Mononuclear cell (primary cell): ENCODE measurements around the gene PIWIL1. TPM values are rescaled to one million over a fixed set of nuclear protein-coding genes. Genes with fewer than 3 reads are reported as not detected.

ENCODE experiments used
- H3K27me3 ChIP-seq: 2 replicates; pipeline ENCODE4 v1.6.0; 2011; ENCODE audit warnings: low read length, control low read depth; ENCODE audit not compliant: insufficient read depth
- H3K4me1 ChIP-seq: 2 replicates; pipeline ENCODE4 v1.5.1; 2011; ENCODE audit warnings: mild to moderate bottlenecking, low read length, control low read depth; ENCODE audit not compliant: insufficient read depth
- H3K4me3 ChIP-seq: 2 replicates; pipeline ENCODE4 v1.5.1; 2011; ENCODE audit warnings: mild to moderate bottlenecking, low read length, moderate library complexity
- H3K9me3 ChIP-seq: 2 replicates; pipeline ENCODE4 v1.5.1; 2011; ENCODE audit warnings: low read depth, mild to moderate bottlenecking, control low read depth, low read length
- total RNA-seq: library from RNA; depleted of rRNA; stranded (reverse); fragments of >200 nt; gene quantifications from one replicate; pipeline ENCODE4 v1.2.3, GENCODE V29; 2012

Gene PIWIL1
- total RNA-seq, 1 donor = not detected

- Histone ChIP-seq H3K27me3 (no peaks in the 10 kb centered on the region), H3K4me1 (no peaks in the 10 kb centered on the region), H3K4me3 (no peak overlapping the region), H3K9me3 (no peaks in the 10 kb centered on the region)
These were observed 82.4 kb downstream of the PIWIL1 start for GRCh38 chr12:130420071-130420470.

GRCh38 chr12:130421896-130422295, 84.2 kb downstream of the PIWIL1 start:
- no peaks in the 10 kb centered on the region for H3K4me1 ChIP-seq
- H3K9me3 ChIP-seq = no peaks in the 10 kb centered on the region
- no peaks in the 10 kb centered on the region for H3K27me3 ChIP-seq
- H3K4me3 ChIP-seq = no peak overlapping the region

Other genes with a start within 250 kb of the PIWIL1 start
- gene FZD10, start 175.4 kb upstream of the PIWIL1 start, total RNA-seq = not detected